Fibroblast of the aortic adventitia (primary cell): ENCODE measurements around the gene OTOP1. TPM values are rescaled to one million over a fixed set of nuclear protein-coding genes. Genes with fewer than 3 reads are reported as not detected.

Experiments
- DNase-seq: peaks from one replicate; pipeline ENCODE4 v3.0.0-alpha.2; 2010; ENCODE audit warnings: low read depth
- H3K4me3 ChIP-seq: 2 replicates; pipeline ENCODE4 v1.5.1; 2011; ENCODE audit warnings: low read depth, mild to moderate bottlenecking, control low read depth, low read length, moderate library complexity
- CTCF ChIP-seq: IDR thresholded peaks from 2 replicates; pipeline ENCODE4 v1.5.1; 2011; ENCODE audit warnings: mild to moderate bottlenecking, low read length, control low read depth, inconsistent platforms; ENCODE audit not compliant: insufficient read depth
- total RNA-seq: library from RNA; depleted of rRNA; stranded (reverse); fragments of >200 nt; gene quantifications from 2 replicates; pipeline ENCODE4 v1.2.3, GENCODE V29; 2012; ENCODE audit warnings: low replicate concordance

OTOP1 gene, protein sequence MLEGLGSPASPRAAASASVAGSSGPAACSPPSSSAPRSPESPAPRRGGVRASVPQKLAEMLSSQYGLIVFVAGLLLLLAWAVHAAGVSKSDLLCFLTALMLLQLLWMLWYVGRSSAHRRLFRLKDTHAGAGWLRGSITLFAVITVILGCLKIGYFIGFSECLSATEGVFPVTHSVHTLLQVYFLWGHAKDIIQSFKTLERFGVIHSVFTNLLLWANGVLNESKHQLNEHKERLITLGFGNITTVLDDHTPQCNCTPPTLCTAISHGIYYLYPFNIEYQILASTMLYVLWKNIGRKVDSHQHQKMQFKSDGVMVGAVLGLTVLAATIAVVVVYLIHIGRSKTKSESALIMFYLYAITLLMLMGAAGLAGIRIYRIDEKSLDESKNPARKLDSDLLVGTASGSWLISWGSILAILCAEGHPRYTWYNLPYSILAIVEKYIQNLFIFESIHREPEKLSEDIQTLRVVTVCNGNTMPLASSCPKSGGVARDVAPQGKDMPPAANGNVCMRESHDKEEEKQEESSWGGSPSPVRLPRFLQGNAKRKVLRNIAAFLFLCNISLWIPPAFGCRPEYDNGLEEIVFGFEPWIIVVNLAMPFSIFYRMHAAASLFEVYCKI
- not detected in 2 replicates for total RNA-seq

GRCh38 chr4:4226606-4227438 lies at the start of gene OTOP1:
Gene OTOP1, minus strand, starts transcription at chr4:4226929. Its CDS starts 65 bp downstream, at chr4:4226864.
- DNase-seq = no peak
- H3K4me3 ChIP-seq = no peak within 1 kb of the TSS
- no peak for TF ChIP-seq CTCF

DNA sequence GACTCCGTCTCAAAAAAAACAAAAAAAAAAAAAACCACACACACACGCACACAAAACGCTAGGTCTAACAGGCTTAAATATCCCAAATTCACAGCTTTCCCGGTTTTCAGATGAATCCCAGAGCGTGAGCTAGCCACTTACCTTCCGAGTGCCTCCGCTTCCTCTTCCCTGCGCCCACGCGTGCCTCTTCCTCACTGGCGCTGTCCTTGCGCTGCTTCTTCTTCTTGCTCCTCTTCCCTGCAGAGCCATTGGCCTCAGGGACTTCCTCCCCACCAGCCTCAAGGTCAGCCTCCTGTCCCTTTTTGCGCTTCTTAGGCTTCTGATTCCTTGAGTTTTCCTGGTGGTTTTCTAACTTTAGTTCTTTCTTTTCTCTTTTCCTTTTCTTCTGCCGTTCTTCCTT lies 47.5 kb upstream of the OTOP1 start:
- H3K4me3 ChIP-seq = no peak overlapping the region
- no peak for TF ChIP-seq CTCF
- no peak for DNase-seq

- DNase-seq = no peak
- H3K4me3 ChIP-seq = no peak overlapping the region
- TF ChIP-seq CTCF = no peak
These were observed 45.2 kb upstream of the OTOP1 start for GRCh38 chr4:4271912-4272311.

GRCh38 chr4:4270529-4270928 lies 43.8 kb upstream of the OTOP1 start:
- H3K4me3 ChIP-seq = no peak overlapping the region
- no peak for DNase-seq
- TF ChIP-seq CTCF = no peak

DNA sequence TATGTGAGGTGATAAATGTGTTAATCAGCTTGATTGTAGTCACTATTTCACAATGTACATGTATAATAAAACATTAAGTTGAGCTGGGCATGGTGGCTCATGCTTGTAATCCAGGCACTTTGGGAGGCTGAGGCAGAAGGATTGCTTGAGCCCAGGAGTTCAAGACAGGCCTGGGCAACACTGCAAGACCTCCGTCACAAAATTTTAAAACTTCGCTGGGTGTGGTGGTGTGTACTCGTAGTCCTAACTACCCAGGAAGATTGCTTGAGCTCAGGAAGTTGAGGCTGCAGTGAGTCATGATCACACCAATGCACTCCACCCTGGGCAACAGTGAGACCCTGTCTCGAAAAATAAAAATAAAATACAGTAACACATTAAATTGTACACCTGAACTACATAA lies 43.1 kb upstream of the OTOP1 start:
- TF ChIP-seq CTCF = no peak
- no peak for DNase-seq
- H3K4me3 ChIP-seq = no peak overlapping the region

- H3K4me3 ChIP-seq = no peak overlapping the region
- TF ChIP-seq CTCF = no peak
- DNase-seq = no peak
These were observed 42.6 kb upstream of the OTOP1 start for GRCh38 chr4:4269331-4269731.
